Fibroblast of mammary gland (primary cell): ENCODE results near the gene ATRNL1.
A peak's percentile ranks its signal among the peaks of the same experiment; 100 is the strongest.

Experiments used
- DNase-seq: peaks from one replicate; pipeline ENCODE4 v3.0.0-alpha.2; 2010; ENCODE audit warnings: low read depth
- H3K4me3 ChIP-seq: 2 replicates; pipeline ENCODE4 v1.5.1; 2011; ENCODE audit warnings: low read depth, mild to moderate bottlenecking, low read length, moderate library complexity; ENCODE audit not compliant: control insufficient read depth
- TF ChIP-seq, protein P1 (sequence below): conservative IDR thresholded peaks from 2 replicates; pipeline ENCODE4 v1.5.1; 2011; ENCODE audit warnings: low read depth, low read length, inconsistent platforms; ENCODE audit not compliant: control insufficient read depth, insufficient read depth

The ATRNL1 gene

DNA sequence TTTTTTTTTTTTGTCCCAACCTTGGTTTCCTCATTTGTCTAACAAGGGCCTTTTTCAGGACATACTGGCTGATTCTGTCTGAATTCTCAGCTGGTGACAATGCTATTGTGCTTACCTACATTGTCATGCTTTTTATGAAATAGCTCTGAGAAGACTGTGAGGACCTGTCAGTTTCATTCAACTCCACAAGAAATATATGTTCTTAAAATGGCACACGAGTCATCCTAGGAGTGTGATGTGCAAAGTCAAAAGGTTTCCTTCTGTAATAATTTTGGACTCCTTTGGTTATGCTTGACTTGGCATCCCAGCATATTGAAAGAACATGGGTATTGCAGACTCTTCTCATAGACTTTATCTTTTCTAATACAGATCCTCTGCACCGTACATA, 863.8 kb downstream of the ATRNL1 start:
- no peak for DNase-seq
- TF ChIP-seq, protein P1, sequence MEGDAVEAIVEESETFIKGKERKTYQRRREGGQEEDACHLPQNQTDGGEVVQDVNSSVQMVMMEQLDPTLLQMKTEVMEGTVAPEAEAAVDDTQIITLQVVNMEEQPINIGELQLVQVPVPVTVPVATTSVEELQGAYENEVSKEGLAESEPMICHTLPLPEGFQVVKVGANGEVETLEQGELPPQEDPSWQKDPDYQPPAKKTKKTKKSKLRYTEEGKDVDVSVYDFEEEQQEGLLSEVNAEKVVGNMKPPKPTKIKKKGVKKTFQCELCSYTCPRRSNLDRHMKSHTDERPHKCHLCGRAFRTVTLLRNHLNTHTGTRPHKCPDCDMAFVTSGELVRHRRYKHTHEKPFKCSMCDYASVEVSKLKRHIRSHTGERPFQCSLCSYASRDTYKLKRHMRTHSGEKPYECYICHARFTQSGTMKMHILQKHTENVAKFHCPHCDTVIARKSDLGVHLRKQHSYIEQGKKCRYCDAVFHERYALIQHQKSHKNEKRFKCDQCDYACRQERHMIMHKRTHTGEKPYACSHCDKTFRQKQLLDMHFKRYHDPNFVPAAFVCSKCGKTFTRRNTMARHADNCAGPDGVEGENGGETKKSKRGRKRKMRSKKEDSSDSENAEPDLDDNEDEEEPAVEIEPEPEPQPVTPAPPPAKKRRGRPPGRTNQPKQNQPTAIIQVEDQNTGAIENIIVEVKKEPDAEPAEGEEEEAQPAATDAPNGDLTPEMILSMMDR = no peak
- H3K4me3 ChIP-seq = no peak overlapping the region

DNA sequence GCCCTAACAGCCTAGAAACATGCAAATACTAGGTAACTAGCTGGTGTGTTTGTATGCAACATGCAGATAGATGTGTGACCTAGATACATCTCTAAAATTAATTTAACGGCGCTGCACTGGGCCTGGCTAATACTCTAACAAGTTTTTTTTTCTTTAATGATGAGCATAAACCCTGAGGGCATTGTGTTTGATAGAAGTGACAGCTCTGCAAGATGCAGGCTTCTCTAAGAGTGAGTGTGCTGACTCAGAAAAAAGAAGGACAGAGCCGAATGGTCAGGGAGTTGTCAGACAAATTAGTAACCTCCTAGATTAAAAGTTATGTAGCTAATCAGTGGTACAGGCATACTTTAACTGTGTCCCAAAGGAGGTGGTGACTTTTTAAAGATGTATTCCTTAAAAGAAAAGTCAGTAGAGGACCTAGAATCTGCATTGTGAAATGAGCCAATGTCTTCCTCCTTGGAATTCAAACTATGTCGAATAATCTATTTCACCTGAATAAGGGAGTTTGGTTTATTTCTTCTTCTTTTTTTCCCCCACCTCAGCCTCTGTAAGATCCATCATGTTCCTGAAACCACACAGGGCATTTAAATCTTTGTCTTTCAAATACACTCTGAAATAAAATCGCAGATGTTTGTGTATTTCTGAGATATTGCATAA, 864.7 kb downstream of the ATRNL1 start:
- DNase-seq = no peak
- H3K4me3 ChIP-seq = no peak overlapping the region
- TF ChIP-seq, protein P1 = no peak

DNA sequence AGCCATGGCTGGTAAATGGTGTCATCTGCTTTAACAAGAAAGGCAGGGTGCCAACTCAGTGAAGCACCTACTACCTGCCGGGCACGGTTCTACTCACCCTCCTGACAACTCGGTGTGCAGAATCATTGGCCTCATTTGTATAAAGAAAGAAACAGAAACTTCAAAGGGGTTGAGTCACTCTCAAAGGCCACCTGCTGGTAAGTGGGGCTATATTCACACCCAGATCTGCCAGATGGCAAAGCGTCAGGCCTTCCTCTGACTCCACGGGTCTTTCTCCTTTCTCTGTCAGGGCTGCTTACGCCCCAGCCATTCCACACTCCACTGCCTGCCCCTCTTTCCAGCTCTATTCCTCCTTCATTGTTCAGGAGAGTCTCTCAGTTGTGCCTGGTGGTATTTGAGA, 870.7 kb downstream of the ATRNL1 start:
- TF ChIP-seq, protein P1 = peak; percentile 12
- DNase-seq = no peak
- no peak overlapping the region for H3K4me3 ChIP-seq

DNA sequence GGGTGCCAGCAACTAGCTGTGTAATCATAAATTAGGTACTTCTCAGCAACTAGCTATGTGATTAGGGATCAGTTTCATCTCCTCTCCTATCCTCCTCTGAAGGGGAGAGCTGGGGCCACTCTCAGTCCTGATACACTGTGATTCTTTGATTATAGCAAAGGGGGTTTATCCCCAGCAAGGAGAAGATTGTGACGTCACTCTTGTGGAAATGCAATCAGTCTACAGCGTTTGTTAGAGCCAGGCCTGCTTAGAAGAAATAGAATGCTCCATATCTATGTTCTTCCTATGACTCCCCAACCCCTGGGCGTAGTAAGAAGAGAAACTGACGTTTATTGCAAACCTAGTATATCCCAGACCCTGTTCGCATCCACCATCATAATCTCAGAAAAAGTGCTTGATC, 871.7 kb downstream of the ATRNL1 start:
- no peak overlapping the region for H3K4me3 ChIP-seq
- TF ChIP-seq, protein P1 = no peak
- DNase-seq = no peak

DNA sequence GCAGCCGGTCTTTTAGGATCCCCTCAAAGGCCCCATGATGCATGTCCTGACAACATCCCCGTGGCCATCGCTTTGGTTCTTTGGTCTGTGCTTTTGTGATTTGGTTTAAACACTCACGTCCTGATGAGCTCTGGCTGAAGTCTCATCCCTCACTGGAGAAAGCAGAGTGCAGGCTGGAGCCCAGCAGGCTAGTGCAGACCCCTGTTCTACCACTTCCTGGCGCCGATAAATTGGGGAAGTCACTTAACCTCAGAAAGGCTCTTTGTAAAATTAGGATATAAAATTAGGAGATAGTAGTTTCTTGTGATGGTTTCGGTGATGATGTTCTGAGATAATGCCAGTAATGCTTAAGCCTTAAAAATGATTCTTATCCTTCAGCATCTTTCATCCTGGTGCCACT, 872.2 kb downstream of the ATRNL1 start:
- TF ChIP-seq, protein P1 = no peak
- DNase-seq = no peak
- H3K4me3 ChIP-seq = no peak overlapping the region

DNA sequence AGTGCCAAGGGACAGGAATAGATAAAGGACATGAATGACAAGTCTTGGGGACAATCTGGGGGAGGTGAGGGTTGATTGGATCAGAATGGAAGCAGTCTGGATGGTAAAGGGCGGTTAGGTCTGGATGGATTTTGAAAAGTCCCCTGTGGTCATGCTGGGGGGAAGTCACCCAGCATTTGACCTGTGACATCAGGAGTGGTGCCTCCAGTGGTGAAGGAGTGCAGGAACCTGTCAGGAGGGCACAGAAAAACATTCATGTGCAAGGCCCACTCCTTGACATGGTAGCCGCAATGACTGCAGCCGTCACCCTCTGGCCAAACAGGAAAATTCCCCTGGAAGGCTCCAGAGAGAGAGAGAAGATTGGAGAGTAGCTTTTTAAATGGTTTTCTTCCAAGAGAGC, 875.1 kb downstream of the ATRNL1 start:
- no peak overlapping the region for H3K4me3 ChIP-seq
- DNase-seq = no peak
- TF ChIP-seq, protein P1 = no peak

DNA sequence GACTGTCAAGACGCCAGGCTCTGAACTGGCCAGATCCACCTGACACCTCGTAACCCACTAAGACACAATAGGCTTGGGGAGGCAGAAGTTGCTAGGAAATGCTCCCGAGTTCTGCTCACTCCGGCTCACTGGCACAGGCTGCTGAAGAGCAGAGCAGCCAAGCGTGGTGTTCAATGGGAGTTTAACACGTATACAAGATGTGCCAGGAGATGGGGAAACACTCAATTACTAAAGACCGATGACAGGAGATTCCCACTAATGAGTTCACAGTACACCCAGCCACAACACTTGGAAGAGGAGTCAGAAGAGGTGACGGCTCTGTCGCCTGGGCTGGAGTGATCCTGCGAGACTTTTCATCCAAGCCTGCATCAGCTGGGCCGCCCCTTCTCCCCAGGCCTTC, 876.4 kb downstream of the ATRNL1 start:
- TF ChIP-seq, protein P1 = no peak
- DNase-seq = no peak
- H3K4me3 ChIP-seq = no peak overlapping the region
